HepG2 (cell line): Measurements from ENCODE around the gene SAMD14. TPM values are rescaled to one million over a fixed set of nuclear protein-coding genes. Genes with fewer than 3 reads are reported as not detected.
A peak's percentile ranks its signal among the peaks of the same experiment; 100 is the strongest.

ENCODE experiments used
- ATAC-seq: fragments of 200-7000 bp; cut with Tn5 transposase; 3 replicates; pipeline ENCODE4 v1.9.1; 2020; ENCODE audit warnings: mild to moderate bottlenecking, moderate library complexity
- Bru-seq: library from RNA; stranded (reverse); fragments of 400-500 nt; gene quantifications from one replicate; lab custom pipeline; 2021; lab: Mats Ljungman, UMichigan
- BruChase-seq, 2 experiments: library from RNA; stranded (reverse); fragments of 400-500 nt; gene quantifications; one replicate each; lab custom pipeline; 2021; lab: Mats Ljungman, UMichigan
- BruUV-seq: library from RNA; stranded (reverse); fragments of 400-500 nt; replicated peaks from 2 replicates; lab custom pipeline; 2021; lab: Mats Ljungman, UMichigan
- CTCF ChIA-PET: fragments of 300-600 bp; formaldehyde crosslinking; extraction: SDS; loops from one replicate; lab custom pipeline; 2021; ENCODE audit warnings: low total read pairs, inconsistent platforms, low intra/inter-chr PET ratio; lab: Yijun Ruan, JAX
- POLR2A ChIA-PET: fragments of 350-600 bp; sonication (Branson Sonifier 250); formaldehyde crosslinking; loops from one replicate; lab custom pipeline; 2020; ENCODE audit warnings: antibody characterized with exemption, inconsistent platforms; lab: Yijun Ruan, JAX
- DNase-seq: peaks from one replicate; pipeline ENCODE4 v3.0.0-alpha.2; 2015; ENCODE audit warnings: low spot score
- FAIRE-seq: peaks from 3 replicates; lab custom pipeline; 2011; peaks lifted over from hg19 to GRCh38; lab: Jason Lieb, UNC
- H2AFZ ChIP-seq: one replicate; pipeline ENCODE4 v1.6.1; 2011; ENCODE audit warnings: low read length, inconsistent platforms
- H3K27ac ChIP-seq: fragments of 300-600 bp; 3 replicates; pipeline ENCODE4 v1.8.0; 2011; ENCODE audit warnings: mixed run types, mild to moderate bottlenecking, mixed read lengths, low read length, inconsistent platforms; ENCODE audit not compliant: insufficient read depth; ENCODE audit errors: extremely low read length
- H3K27me3 ChIP-seq, 2 experiments: fragments of 200-600 bp in 1 of 2; 2 replicates in 1 of 2; 3 replicates in 1 of 2; pipeline versions ENCODE4 v1.6.0 to v1.8.0; 2011; ENCODE audit warnings: low read length in 2 of 2, mild to moderate bottlenecking in 2 of 2, moderate library complexity in 2 of 2, inconsistent platforms in 1 of 2; ENCODE audit not compliant: insufficient read depth in 2 of 2, control insufficient read depth in 1 of 2
- H3K36me3 ChIP-seq, 2 experiments: fragments of 200-600 bp in 1 of 2; replicated peaks in 1 of 2; 2 replicates in 1 of 2; 3 replicates in 1 of 2; pipeline versions ENCODE4 v1.5.1 to v1.8.0; 2011; ENCODE audit warnings: low read length in 2 of 2, inconsistent platforms in 1 of 2; ENCODE audit not compliant: insufficient read depth in 2 of 2, control insufficient read depth in 1 of 2
- H3K4me1 ChIP-seq: 2 replicates; pipeline ENCODE4 v1.5.1; 2012; ENCODE audit warnings: low read length, inconsistent platforms; ENCODE audit not compliant: insufficient read depth
- H3K4me2 ChIP-seq: 2 replicates; pipeline ENCODE4 v1.6.0; 2011; ENCODE audit warnings: low read depth, low read length, inconsistent platforms
- H3K4me3 ChIP-seq, 3 experiments: fragments of 200-600 bp in 1 of 3; sonication (generic), shearing (Covaris generic) in 1 of 3; replicated peaks in 1 of 3; 2 replicates each; pipeline ENCODE4 v1.5.1; 2011 to 2016; ENCODE audit warnings: low read length in 3 of 3, inconsistent platforms in 2 of 3, low read depth in 2 of 3, mild to moderate bottlenecking in 2 of 3, control low read depth in 1 of 3, mixed read lengths in 1 of 3; ENCODE audit not compliant: insufficient read depth in 1 of 3
- H3K79me2 ChIP-seq: one replicate; pipeline ENCODE4 v1.6.1; 2011; ENCODE audit warnings: low read length, inconsistent platforms; ENCODE audit not compliant: insufficient read depth
- H3K9ac ChIP-seq: 2 replicates; pipeline ENCODE4 v1.6.0; 2011; ENCODE audit warnings: mild to moderate bottlenecking, low read depth, low read length, inconsistent platforms; ENCODE audit not compliant: insufficient read depth
- H3K9me3 ChIP-seq: 2 replicates; pipeline ENCODE4 v1.5.1; 2012; ENCODE audit warnings: mild to moderate bottlenecking, low read length
- H4K20me1 ChIP-seq: 2 replicates; pipeline ENCODE4 v1.6.0; 2011; ENCODE audit warnings: inconsistent platforms, mild to moderate bottlenecking, low read length, moderate library complexity; ENCODE audit not compliant: insufficient read depth
- HNRNPK ChIP-seq: fragments of 200-400 bp; formaldehyde crosslinking; IDR thresholded peaks from 2 replicates; pipeline ENCODE4 v1.6.1; 2018; ENCODE audit warnings: low read length, low read depth, moderate library complexity, mild to moderate bottlenecking; ENCODE audit not compliant: poor library complexity, severe bottlenecking
- HNRNPLL ChIP-seq: fragments of 200-400 bp; formaldehyde crosslinking; IDR thresholded peaks from 2 replicates; pipeline ENCODE4 v1.6.1; 2017; ENCODE audit warnings: mild to moderate bottlenecking, low read depth, low read length; ENCODE audit not compliant: poor library complexity, severe bottlenecking
- SIN3A ChIP-seq: IDR thresholded peaks from 2 replicates; pipeline ENCODE4 v1.6.1; 2011; ENCODE audit warnings: low read depth, mild to moderate bottlenecking, control low read depth, low read length, borderline replicate concordance
- YY1 ChIP-seq: IDR thresholded peaks from 2 replicates; pipeline ENCODE4 v1.6.1; 2011; ENCODE audit warnings: low read length, low read depth, moderate library complexity, mild to moderate bottlenecking; ENCODE audit not compliant: insufficient read depth, insufficient replicate concordance
- ZNF501 ChIP-seq: sonication (generic); formaldehyde crosslinking; IDR thresholded peaks from 2 replicates; pipeline ENCODE4 v1.5.1; 2020; ENCODE audit warnings: mild to moderate bottlenecking, moderate library complexity, missing genetic modification reagents
- ZNF558 ChIP-seq: sonication (generic); formaldehyde crosslinking; IDR thresholded peaks from 2 replicates; pipeline ENCODE4 v1.9.0; 2022; ENCODE audit warnings: mild to moderate bottlenecking, missing genetic modification reagents, borderline replicate concordance
- ZNF768 ChIP-seq: sonication (generic); formaldehyde crosslinking; IDR thresholded peaks from 2 replicates; pipeline ENCODE4 v1.4.0; 2020; ENCODE audit warnings: missing genetic modification reagents
- ZSCAN31 ChIP-seq: sonication (generic); formaldehyde crosslinking; IDR thresholded peaks from 2 replicates; pipeline ENCODE4 v1.5.0; 2020; ENCODE audit warnings: low read depth, mild to moderate bottlenecking, missing genetic modification reagents
- WGBS: methylation state at CpG from one replicate; pipeline ENCODE4 v1.1.6; 2017; ENCODE audit warnings: low lambda C conversion rate; 5-methylcytosine and 5-hydroxymethylcytosine counted together
- in situ Hi-C: cut with HindIII; loops from 2 replicates; pipeline ENCODE4 v1.10.0; 2017; ENCODE audit warnings: low pct_unique_long_range_greater_than_20kb; ENCODE audit not compliant: extremely low pct_ligation_motif_present
- intact Hi-C: fragments of 100-400 bp; cut with micrococcal nuclease; formaldehyde crosslinking; loops from one replicate; pipeline ENCODE4 v1.10.0; 2022; ENCODE audit not compliant: unreplicated experiment
- long read RNA-seq, 2 experiments: library from RNA in 1 of 2; library from polyadenylated mRNA in 1 of 2; stranded (forward) in 1 of 2; unstranded in 1 of 2; transcript quantifications; one replicate each; pipeline ENCODE4 v2.0.0, GENCODE V29; 2019 to 2022
- polyA minus RNA-seq, 3 experiments: library from RNA; depleted of rRNA, polyadenylated mRNA; stranded (reverse); fragments of >200 nt; gene quantifications; 2 replicates each; pipeline ENCODE4 v1.2.3, GENCODE V29; 2011; ENCODE audit warnings: low replicate concordance in 1 of 3
- polyA plus RNA-seq, 8 experiments: library from polyadenylated mRNA; depleted of rRNA in 3 of 8; stranded (reverse) in 7 of 8; unstranded in 1 of 8; fragments of >200 nt; fragmentation: Illumina TruSeq in 4 of 8; extraction: Trizol in 4 of 8; gene quantifications; 2 replicates each; pipeline versions ENCODE4 v1.2.1 to v1.2.3, GENCODE V29; 2011 to 2016; ENCODE audit warnings: low read depth in 4 of 8, missing spikeins in 1 of 8, mixed read lengths in 1 of 8; ENCODE audit not compliant: insufficient read depth in 1 of 8
- total RNA-seq, 5 experiments: library from RNA; depleted of rRNA; stranded (reverse); fragments of >200 nt; fragmentation: Illumina TruSeq; extraction: Trizol; gene quantifications; 2 replicates each; pipeline ENCODE4 v1.2.3, GENCODE V29; 2016; ENCODE audit warnings: low read depth in 1 of 5
- TF ChIP-seq, protein P1 (sequence below): sonication (generic); formaldehyde crosslinking; IDR thresholded peaks from 2 replicates; pipeline ENCODE4 v1.5.0; 2020; ENCODE audit warnings: mild to moderate bottlenecking, missing genetic modification reagents, moderate library complexity
- TF ChIP-seq, protein P2 (sequence below): sonication (generic); formaldehyde crosslinking; IDR thresholded peaks from 2 replicates; pipeline ENCODE4 v1.5.0; 2020; ENCODE audit warnings: mild to moderate bottlenecking, missing genetic modification reagents
- TF ChIP-seq, protein P3 (sequence below): sonication (generic); formaldehyde crosslinking; IDR thresholded peaks from 2 replicates; pipeline ENCODE4 v1.4.0; 2020; ENCODE audit warnings: missing genetic modification reagents

SAMD14 gene
- total RNA-seq (2016; rRNA removed; fragmentation: Illumina TruSeq; extraction: Trizol) (0.07 TPM in 1 of 2 replicates, not detected in the other), polyA plus RNA-seq (2011; rRNA removed) (0.22 TPM in 1 of 2 replicates, not detected in the other), polyA minus RNA-seq (2011; rRNA and poly(A)+ RNA removed; ENCODE audit: low replicate concordance) (0.28 and 0.30 TPM in 2 replicates), Bru-seq, nascent RNA (percentile 13 among the genes with signal in this experiment), BruChase-seq, experiment 1, labeled RNA remaining after a 6-hour chase (percentile 16 among the genes with signal in this experiment), BruChase-seq, experiment 2, labeled RNA remaining after a 2-hour chase (percentile 12 among the genes with signal in this experiment)
- total RNA-seq (2016; cell fraction: cytosol; rRNA removed; fragmentation: Illumina TruSeq; extraction: Trizol; ENCODE audit: low read depth): 0.18 and 0.20 TPM in 2 replicates
- 0.04 TPM in 1 of 2 replicates, not detected in the other for total RNA-seq (2016; cell fraction: insoluble cytoplasmic fraction; rRNA removed; fragmentation: Illumina TruSeq; extraction: Trizol)
- 0.09 and 0.14 TPM in 2 replicates for total RNA-seq (2016; cell fraction: membrane; rRNA removed; fragmentation: Illumina TruSeq; extraction: Trizol)
- 0.09 TPM in 2 replicates for total RNA-seq (2016; cell fraction: nucleus; rRNA removed; fragmentation: Illumina TruSeq; extraction: Trizol)
- polyA plus RNA-seq (2011; cell fraction: cytosol; rRNA removed): 0.01 and 0.04 TPM in 2 replicates
- 0.24 and 0.29 TPM in 2 replicates for polyA plus RNA-seq (2011; cell fraction: nucleus; rRNA removed)
- 0.08 and 0.11 TPM in 2 replicates for polyA plus RNA-seq (2012)
- not detected in 2 replicates for polyA plus RNA-seq (2016; cell fraction: cytosol; fragmentation: Illumina TruSeq; extraction: Trizol; ENCODE audit: low read depth)
- polyA plus RNA-seq (2016; cell fraction: insoluble cytoplasmic fraction; fragmentation: Illumina TruSeq; extraction: Trizol; ENCODE audit: low read depth): 0.16 TPM in 1 of 2 replicates, not detected in the other
- 0.19 TPM in 2 replicates for polyA plus RNA-seq (2016; cell fraction: membrane; fragmentation: Illumina TruSeq; extraction: Trizol; ENCODE audit: low read depth)
- polyA plus RNA-seq (2016; cell fraction: nucleus; fragmentation: Illumina TruSeq; extraction: Trizol; ENCODE audit: insufficient read depth, low read depth): 0.53 TPM in 1 of 2 replicates, not detected in the other
- polyA minus RNA-seq (2011; cell fraction: cytosol; rRNA and poly(A)+ RNA removed): 0.09 and 0.20 TPM in 2 replicates
- polyA minus RNA-seq (2011; cell fraction: nucleus; rRNA and poly(A)+ RNA removed): 0.39 and 0.99 TPM in 2 replicates
- long read RNA-seq, experiment 1: 0 reads
- long read RNA-seq, experiment 2: 0 reads

DNA sequence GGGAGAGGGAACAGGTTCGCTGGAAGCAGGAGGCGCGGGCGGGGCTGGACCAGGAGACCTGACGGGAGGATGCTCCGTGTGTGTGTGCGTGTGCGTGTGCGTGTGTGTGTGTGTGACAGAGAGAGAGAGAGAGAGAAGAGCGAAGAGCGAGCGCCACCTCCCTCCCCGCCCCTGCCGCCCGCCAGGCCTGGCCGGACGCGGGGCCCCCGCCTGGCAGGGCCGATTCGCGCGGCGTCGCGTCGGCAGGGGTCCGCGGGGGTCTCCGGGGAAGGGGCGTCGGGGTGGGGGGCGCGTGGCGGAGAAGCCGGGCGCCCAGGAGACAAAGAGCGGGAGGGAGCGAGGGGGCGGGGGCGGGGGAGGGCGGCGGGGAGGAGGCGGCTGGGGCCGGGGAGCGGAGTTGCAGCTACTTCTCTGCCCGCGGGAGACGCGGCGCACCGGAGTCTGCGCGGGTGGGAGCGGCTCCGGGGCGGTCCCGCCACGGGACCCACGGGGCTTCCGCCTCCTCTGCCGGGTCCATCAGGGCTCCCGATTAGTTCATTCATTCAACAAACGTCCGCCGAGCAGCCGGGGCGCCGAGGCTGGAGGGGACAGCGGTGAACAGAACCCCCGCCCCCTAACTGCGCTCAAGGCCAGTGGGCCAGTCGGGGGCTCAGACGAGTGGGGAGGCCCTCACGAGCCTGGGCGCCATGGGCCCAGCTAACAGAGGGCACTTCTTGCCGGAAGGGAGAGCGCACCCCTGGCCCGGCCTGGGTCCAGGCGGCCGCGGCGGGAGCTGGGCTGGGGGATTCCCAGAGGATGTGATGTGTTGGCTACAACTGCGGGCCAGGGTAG, at the start of gene SAMD14:
Gene SAMD14, minus strand, starts transcription at position 433 of the 831 bp plus-strand sequence. CDS start 5,201 bp downstream, outside the sequence.
- peak within 1 kb of the TSS; percentile 54 to 76 (median 58) for H3K4me3 ChIP-seq
- H3K4me1 ChIP-seq: peaks cover 53% of the 10 kb centered on the region
- no peak within 1 kb of the TSS for H2AFZ ChIP-seq
- H3K27me3 ChIP-seq: peaks cover 10 to 22% of the 10 kb centered on the region in 2 experiments
- DNase-seq: no peak
- ChIA-PET CTCF (no interaction called here), POLR2A (interaction anchor here (1.0 to 1.1 kb wide), 2 partner anchors 10 to 18 kb away, joined by 3 read pairs; no protein-coding TSS in a partner anchor)
- peak within 1 kb of the TSS; percentile 88 for H3K4me2 ChIP-seq
- BruUV-seq: no TSS peak
- 8% methylated on average over 27 of the region's 84 CpGs for WGBS
- H3K27ac ChIP-seq: no peak within 1 kb of the TSS
- H3K79me2 ChIP-seq: no peaks in the 10 kb centered on the region
- FAIRE-seq: no peak
- no peaks in the 10 kb centered on the region for H3K9me3 ChIP-seq
- no peaks in the 10 kb centered on the region for H3K36me3 ChIP-seq
- no peaks in the 10 kb centered on the region for H4K20me1 ChIP-seq
- ATAC-seq: peak; percentile 18
- peak within 1 kb of the TSS; percentile 27; the same call in 1 of the 2 replicates for H3K9ac ChIP-seq
- in situ Hi-C loops (no loop called here), intact Hi-C loops (no loop called here)
- TF ChIP-seq HNRNPLL (peak; percentile 39), HNRNPK (peak; percentile 84), SIN3A (no peak), YY1 (peak; percentile 10), ZNF768 (CRISPR knock-in tag) (peak; percentile 39; the same call in 1 of the 2 replicates), ZNF558 (CRISPR knock-in tag) (0 out of 2 replicates have a peak, but pooled peaks have one; percentile 30), ZSCAN31 (CRISPR knock-in tag) (no peak), ZNF501 (CRISPR knock-in tag) (0 out of 2 replicates have a peak, but pooled peaks have one; percentile 41)
- TF ChIP-seq, protein P1, sequence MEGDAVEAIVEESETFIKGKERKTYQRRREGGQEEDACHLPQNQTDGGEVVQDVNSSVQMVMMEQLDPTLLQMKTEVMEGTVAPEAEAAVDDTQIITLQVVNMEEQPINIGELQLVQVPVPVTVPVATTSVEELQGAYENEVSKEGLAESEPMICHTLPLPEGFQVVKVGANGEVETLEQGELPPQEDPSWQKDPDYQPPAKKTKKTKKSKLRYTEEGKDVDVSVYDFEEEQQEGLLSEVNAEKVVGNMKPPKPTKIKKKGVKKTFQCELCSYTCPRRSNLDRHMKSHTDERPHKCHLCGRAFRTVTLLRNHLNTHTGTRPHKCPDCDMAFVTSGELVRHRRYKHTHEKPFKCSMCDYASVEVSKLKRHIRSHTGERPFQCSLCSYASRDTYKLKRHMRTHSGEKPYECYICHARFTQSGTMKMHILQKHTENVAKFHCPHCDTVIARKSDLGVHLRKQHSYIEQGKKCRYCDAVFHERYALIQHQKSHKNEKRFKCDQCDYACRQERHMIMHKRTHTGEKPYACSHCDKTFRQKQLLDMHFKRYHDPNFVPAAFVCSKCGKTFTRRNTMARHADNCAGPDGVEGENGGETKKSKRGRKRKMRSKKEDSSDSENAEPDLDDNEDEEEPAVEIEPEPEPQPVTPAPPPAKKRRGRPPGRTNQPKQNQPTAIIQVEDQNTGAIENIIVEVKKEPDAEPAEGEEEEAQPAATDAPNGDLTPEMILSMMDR (CRISPR knock-in tag): peak; percentile 33
- TF ChIP-seq, protein P2, sequence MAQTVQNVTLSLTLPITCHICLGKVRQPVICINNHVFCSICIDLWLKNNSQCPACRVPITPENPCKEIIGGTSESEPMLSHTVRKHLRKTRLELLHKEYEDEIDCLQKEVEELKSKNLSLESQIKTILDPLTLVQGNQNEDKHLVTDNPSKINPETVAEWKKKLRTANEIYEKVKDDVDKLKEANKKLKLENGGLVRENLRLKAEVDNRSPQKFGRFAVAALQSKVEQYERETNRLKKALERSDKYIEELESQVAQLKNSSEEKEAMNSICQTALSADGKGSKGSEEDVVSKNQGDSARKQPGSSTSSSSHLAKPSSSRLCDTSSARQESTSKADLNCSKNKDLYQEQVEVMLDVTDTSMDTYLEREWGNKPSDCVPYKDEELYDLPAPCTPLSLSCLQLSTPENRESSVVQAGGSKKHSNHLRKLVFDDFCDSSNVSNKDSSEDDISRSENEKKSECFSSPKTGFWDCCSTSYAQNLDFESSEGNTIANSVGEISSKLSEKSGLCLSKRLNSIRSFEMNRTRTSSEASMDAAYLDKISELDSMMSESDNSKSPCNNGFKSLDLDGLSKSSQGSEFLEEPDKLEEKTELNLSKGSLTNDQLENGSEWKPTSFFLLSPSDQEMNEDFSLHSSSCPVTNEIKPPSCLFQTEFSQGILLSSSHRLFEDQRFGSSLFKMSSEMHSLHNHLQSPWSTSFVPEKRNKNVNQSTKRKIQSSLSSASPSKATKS (CRISPR knock-in tag): no peak
- TF ChIP-seq, protein P3, sequence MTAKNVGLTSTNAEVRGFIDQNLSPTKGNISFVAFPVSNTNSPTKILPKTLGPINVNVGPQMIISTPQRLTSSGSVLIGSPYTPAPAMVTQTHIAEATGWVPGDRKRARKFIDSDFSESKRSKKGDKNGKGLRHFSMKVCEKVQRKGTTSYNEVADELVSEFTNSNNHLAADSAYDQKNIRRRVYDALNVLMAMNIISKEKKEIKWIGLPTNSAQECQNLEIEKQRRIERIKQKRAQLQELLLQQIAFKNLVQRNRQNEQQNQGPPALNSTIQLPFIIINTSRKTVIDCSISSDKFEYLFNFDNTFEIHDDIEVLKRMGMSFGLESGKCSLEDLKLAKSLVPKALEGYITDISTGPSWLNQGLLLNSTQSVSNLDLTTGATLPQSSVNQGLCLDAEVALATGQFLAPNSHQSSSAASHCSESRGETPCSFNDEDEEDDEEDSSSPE: no peak
